GM12801 (cell line): Measurements from ENCODE around the gene PDE6B.

Source experiments
- CTCF ChIP-seq: IDR thresholded peaks from one replicate; pipeline ENCODE4 v1.5.1; 2011; ENCODE audit warnings: control low read depth; ENCODE audit not compliant: insufficient read length; ENCODE audit errors: extremely low read depth

PDE6B gene

GRCh38 chr4:622071-622995 lies 3.0 kb upstream of the PDE6B start:
- TF ChIP-seq CTCF: no peak

GRCh38 chr4:622996-623913 lies 2.1 kb upstream of the PDE6B start:
- no peak for TF ChIP-seq CTCF

- TF ChIP-seq CTCF: no peak
Observed at GRCh38 chr4:623914-624566, 1.3 kb upstream of the PDE6B start.

- no peak for TF ChIP-seq CTCF
Observed at GRCh38 chr4:625631-626161, 323 bp downstream of the PDE6B start.

GRCh38 chr4:626201-627091 lies 1.1 kb downstream of the PDE6B start:
- no peak for TF ChIP-seq CTCF

GRCh38 chr4:627347-628125 lies 2.2 kb downstream of the PDE6B start:
- no peak for TF ChIP-seq CTCF
